H1 (cell line): ENCODE measurements around the gene PPFIA4.

Experiments
- HDAC2 ChIP-seq, 2 experiments: fragments of 300-600 bp in 1 of 2; sonication (generic) in 1 of 2; IDR thresholded peaks; 2 replicates each; pipeline ENCODE4 v1.6.1; 2011 to 2012; ENCODE audit warnings: low read depth in 2 of 2, low read length in 2 of 2, mild to moderate bottlenecking in 2 of 2, moderate library complexity in 2 of 2, borderline replicate concordance in 1 of 2, inconsistent platforms in 1 of 2
- RAD21 ChIP-seq, 2 experiments: IDR thresholded peaks in 1 of 2; conservative IDR thresholded peaks in 1 of 2; 2 replicates each; pipeline ENCODE4 v1.6.1; 2011; ENCODE audit warnings: low read depth in 2 of 2, low read length in 2 of 2, improper control_type of control experiment in 1 of 2, inconsistent platforms in 1 of 2, mild to moderate bottlenecking in 1 of 2, moderate library complexity in 1 of 2
- RXRA ChIP-seq: IDR thresholded peaks from 2 replicates; pipeline ENCODE4 v1.6.1; 2011; ENCODE audit warnings: low read depth, mild to moderate bottlenecking, low read length, moderate library complexity; ENCODE audit not compliant: insufficient read depth
- SAP30 ChIP-seq: fragments of 300-600 bp; sonication (generic); IDR thresholded peaks from 2 replicates; pipeline ENCODE4 v1.7.1; 2012; ENCODE audit warnings: low read length, moderate library complexity, mild to moderate bottlenecking, inconsistent platforms; ENCODE audit not compliant: insufficient read depth, insufficient replicate concordance
- SRF ChIP-seq: IDR thresholded peaks from 2 replicates; pipeline ENCODE4 v1.6.1; 2011; ENCODE audit warnings: mild to moderate bottlenecking, low read depth, low read length, moderate library complexity
- TBP ChIP-seq: IDR thresholded peaks from 2 replicates; pipeline ENCODE4 v1.6.1; 2011; ENCODE audit warnings: low read depth, low read length, improper control_type of control experiment

DNA sequence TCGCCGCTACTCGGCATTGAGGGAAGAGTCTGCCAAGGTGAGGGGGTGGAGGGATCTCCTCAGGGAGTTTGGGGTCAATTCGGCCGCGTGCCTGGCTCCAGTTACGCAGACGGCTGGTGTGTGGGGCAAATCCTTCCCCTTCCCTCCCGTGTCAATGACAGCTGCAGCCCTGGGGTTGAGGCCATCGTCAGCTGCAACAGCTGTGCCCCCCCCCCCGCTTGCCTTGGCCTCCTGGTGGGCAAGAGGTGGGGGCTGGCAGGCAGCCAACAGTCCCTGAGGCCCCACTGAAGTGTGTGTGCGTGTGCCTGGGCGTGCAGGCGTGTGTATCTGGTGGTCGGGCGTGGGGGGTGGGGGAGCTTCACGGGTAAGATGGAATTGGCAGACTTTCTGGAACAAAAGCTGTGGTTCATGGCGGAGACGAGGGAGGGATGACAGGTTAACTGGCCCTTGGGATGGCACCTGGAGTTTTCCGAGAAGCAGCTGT, 25.6 kb downstream of the PPFIA4 start:
- no peak for TF ChIP-seq SAP30
- TF ChIP-seq HDAC2 (IDR thresholded peaks at IDR 0.05; ENCODE audit: borderline replicate concordance in 1 of 2, low read depth in 2 of 2, low read length in 2 of 2): no peak
- TF ChIP-seq TBP: no peak
- TF ChIP-seq RAD21 (IDR thresholded peaks at IDR 0.05 in 1 of 2, conservative IDR thresholded peaks at IDR 0.05 in 1 of 2; ENCODE audit: low read depth in 2 of 2, low read length in 2 of 2): no peak
- no peak for TF ChIP-seq RXRA
- TF ChIP-seq SRF: no peak
